OCI-LY3 (cell line): ENCODE measurements around the gene EPN2.
"Not testable (repeated sequence)": the region's sequence is repeated elsewhere in the genome, so short reads cannot be mapped to it uniquely, and the experiment has no call there.

Source experiments
- H2AFZ ChIP-seq: fragments of 200-600, 300-600 bp; shearing (Covaris generic); 2 replicates; pipeline ENCODE4 v1.6.0; 2014; ENCODE audit warnings: antibody characterized with exemption, low read depth, low read length
- H3K27ac ChIP-seq: fragments of 200-600, 300-600 bp; sonication (generic); 2 replicates; pipeline ENCODE4 v1.5.1; 2014; ENCODE audit warnings: mild to moderate bottlenecking, low read length, moderate library complexity, mixed read lengths
- H3K27me3 ChIP-seq: fragments of 200-600, 300-600 bp; sonication (generic); 2 replicates; pipeline ENCODE4 v1.6.1; 2014; ENCODE audit warnings: low read depth, low read length, mixed read lengths
- H3K36me3 ChIP-seq: fragments of 200-600, 300-600 bp; sonication (generic); replicated peaks from 2 replicates; pipeline ENCODE3; 2014; ENCODE audit warnings: low read depth, low read length, mixed read lengths
- H3K4me1 ChIP-seq: fragments of 300-600, 200-600 bp; sonication (generic); 2 replicates; pipeline ENCODE4 v1.6.1; 2014; ENCODE audit warnings: low read length, mixed read lengths
- H3K4me2 ChIP-seq: fragments of 200-600, 300-600 bp; sonication (generic); 2 replicates; pipeline ENCODE4 v1.6.1; 2014; ENCODE audit warnings: low read length, mixed read lengths
- H3K4me3 ChIP-seq: fragments of 300-600, 200-600 bp; sonication (generic); 2 replicates; pipeline ENCODE4 v1.5.1; 2014; ENCODE audit warnings: antibody characterized with exemption, mild to moderate bottlenecking, low read length, moderate library complexity
- H3K79me2 ChIP-seq: fragments of 300-600, 200-600 bp; shearing (Covaris generic); 2 replicates; pipeline ENCODE4 v1.6.1; 2014; ENCODE audit warnings: mild to moderate bottlenecking, low read length, mixed read lengths
- H3K9ac ChIP-seq: fragments of 300-600, 200-600 bp; shearing (Covaris generic); 2 replicates; pipeline ENCODE4 v1.6.0; 2014; ENCODE audit warnings: mild to moderate bottlenecking, low read length, moderate library complexity
- H3K9me3 ChIP-seq: fragments of 200-600, 300-600 bp; shearing (Covaris generic); 2 replicates; pipeline ENCODE4 v1.6.1; 2014; ENCODE audit warnings: low read length, mixed read lengths; ENCODE audit not compliant: insufficient read depth
- H4K20me1 ChIP-seq: fragments of 200-600, 300-600 bp; sonication (generic); 2 replicates; pipeline ENCODE4 v1.6.1; 2016; ENCODE audit warnings: low read length, mixed read lengths; ENCODE audit not compliant: insufficient read depth
- CTCF ChIP-seq: fragments of 200-600, 300-600 bp; sonication (generic); IDR thresholded peaks from 2 replicates; pipeline ENCODE4 v1.5.1; 2014; ENCODE audit warnings: antibody characterized with exemption, low read length, low read depth
- EZH2phosphoT487 ChIP-seq: fragments of 200-600 bp; shearing (Covaris generic); IDR thresholded peaks from 2 replicates; pipeline ENCODE4 v1.6.1; 2018; ENCODE audit warnings: antibody characterized with exemption, mixed run types, low read depth

Gene EPN2

GRCh38 chr17:19275457-19276127, 38.4 kb downstream of the EPN2 start:
- no peaks in the 10 kb centered on the region for H4K20me1 ChIP-seq
- no peaks in the 10 kb centered on the region for H3K36me3 ChIP-seq
- no peaks in the 10 kb centered on the region for H3K79me2 ChIP-seq
- no peak overlapping the region for H3K9ac ChIP-seq
- H3K4me2 ChIP-seq = no peak overlapping the region
- H3K9me3 ChIP-seq = no peaks in the 10 kb centered on the region
- TF ChIP-seq CTCF = no peak
- TF ChIP-seq EZH2phosphoT487 = no peak
- peaks cover 10% of the 10 kb centered on the region for H3K4me1 ChIP-seq
- H3K27ac ChIP-seq = no peak overlapping the region
- no peak overlapping the region for H3K4me3 ChIP-seq
- H2AFZ ChIP-seq = no peak overlapping the region
- no peaks in the 10 kb centered on the region for H3K27me3 ChIP-seq

- H3K27me3 ChIP-seq, H3K9me3 ChIP-seq, H4K20me1 ChIP-seq, H3K4me3 ChIP-seq, H3K79me2 ChIP-seq, H2AFZ ChIP-seq, H3K36me3 ChIP-seq, H3K9ac ChIP-seq, H3K4me2 ChIP-seq, H3K4me1 ChIP-seq, H3K27ac ChIP-seq: not testable (repeated sequence)
These were observed 41.1 kb downstream of the EPN2 start for GRCh38 chr17:19278284-19278683.

- no peaks in the 10 kb centered on the region for H4K20me1 ChIP-seq
- no peaks in the 10 kb centered on the region for H3K27me3 ChIP-seq
- H3K4me3 ChIP-seq = no peak overlapping the region
- H3K4me1 ChIP-seq = peaks cover under 1% of the 10 kb centered on the region; the same call in 1 of the 2 replicates
- no peak for TF ChIP-seq EZH2phosphoT487
- TF ChIP-seq CTCF = no peak
- no peaks in the 10 kb centered on the region for H3K9me3 ChIP-seq
- no peaks in the 10 kb centered on the region for H3K79me2 ChIP-seq
- no peak overlapping the region for H3K9ac ChIP-seq
- H3K27ac ChIP-seq = no peak overlapping the region
- H3K4me2 ChIP-seq = no peak overlapping the region
- H3K36me3 ChIP-seq = no peaks in the 10 kb centered on the region
- no peak overlapping the region for H2AFZ ChIP-seq
These were observed 41.6 kb downstream of the EPN2 start for GRCh38 chr17:19278729-19279128.

- H3K27ac ChIP-seq = no peak overlapping the region
- H3K4me2 ChIP-seq = no peak overlapping the region
- H3K4me1 ChIP-seq = peaks cover 13% of the 10 kb centered on the region
- TF ChIP-seq EZH2phosphoT487 (no peak), CTCF (no peak)
- no peaks in the 10 kb centered on the region for H3K27me3 ChIP-seq
- no peak overlapping the region for H2AFZ ChIP-seq
- H3K9me3 ChIP-seq = no peaks in the 10 kb centered on the region
- H3K9ac ChIP-seq = no peak overlapping the region
- peaks cover 17% of the 10 kb centered on the region for H4K20me1 ChIP-seq
- H3K4me3 ChIP-seq = no peak overlapping the region
- no peaks in the 10 kb centered on the region for H3K36me3 ChIP-seq
- no peaks in the 10 kb centered on the region for H3K79me2 ChIP-seq
These were observed 44.0 kb downstream of the EPN2 start for GRCh38 chr17:19281161-19281560.
